Epidermal melanocyte (primary cell): ENCODE data around the gene CDC27.
"Not testable (repeated sequence)": the region's sequence is repeated elsewhere in the genome, so short reads cannot be mapped to it uniquely, and the experiment has no call there.

Source experiments
- DNase-seq: peaks from one replicate; pipeline ENCODE4 v3.0.0; 2011; ENCODE audit warnings: low spot score; ENCODE audit not compliant: insufficient read length

CDC27 gene

GRCh38 chr17:47220531-47220999, 31.5 kb upstream of the CDC27 start:
- no peak for DNase-seq

GRCh38 chr17:47219621-47220475, 30.8 kb upstream of the CDC27 start:
- no peak for DNase-seq

- no peak for DNase-seq
Observed at GRCh38 chr17:47218896-47219430, 29.9 kb upstream of the CDC27 start.

- not testable (repeated sequence) for DNase-seq
Observed at GRCh38 chr17:47217279-47217678, 28.2 kb upstream of the CDC27 start.

- DNase-seq, result not testable (repeated sequence)
Observed at GRCh38 chr17:47216821-47217220, 27.7 kb upstream of the CDC27 start.

- no peak for DNase-seq
Observed at GRCh38 chr17:47214931-47215330, 25.8 kb upstream of the CDC27 start.

- DNase-seq, result no peak
Observed at GRCh38 chr17:47213540-47213939, 24.4 kb upstream of the CDC27 start.

GRCh38 chr17:47212458-47212857, 23.4 kb upstream of the CDC27 start:
- no peak for DNase-seq

GRCh38 chr17:47210779-47211178, 21.7 kb upstream of the CDC27 start:
- DNase-seq, result no peak

- no peak for DNase-seq
Observed at GRCh38 chr17:47210105-47210504, 21.0 kb upstream of the CDC27 start.

GRCh38 chr17:47209499-47209898, 20.4 kb upstream of the CDC27 start:
- DNase-seq, result no peak

- DNase-seq, result no peak
Observed at GRCh38 chr17:47208744-47209488, 19.8 kb upstream of the CDC27 start, which contains the start of gene MYL4. MYL4 (plus strand) TSS chr17:47209348; CDS start chr17:47209423, 75 bp downstream.

- no peak for DNase-seq
Observed at GRCh38 chr17:47207143-47208067, 18.3 kb upstream of the CDC27 start.

GRCh38 chr17:47205419-47205963, 16.4 kb upstream of the CDC27 start:
- DNase-seq, result no peak

GRCh38 chr17:47204722-47205418, 15.8 kb upstream of the CDC27 start:
- no peak for DNase-seq

GRCh38 chr17:47203984-47204721, 15.1 kb upstream of the CDC27 start:
- DNase-seq, result no peak

GRCh38 chr17:47201166-47201565, 12.1 kb upstream of the CDC27 start:
- no peak for DNase-seq

GRCh38 chr17:47200325-47200664, 11.2 kb upstream of the CDC27 start:
- no peak for DNase-seq

- DNase-seq, result no peak
Observed at GRCh38 chr17:47199627-47200324, 10.7 kb upstream of the CDC27 start.
